Measurements from ENCODE around the gene CASP9.

DNA sequence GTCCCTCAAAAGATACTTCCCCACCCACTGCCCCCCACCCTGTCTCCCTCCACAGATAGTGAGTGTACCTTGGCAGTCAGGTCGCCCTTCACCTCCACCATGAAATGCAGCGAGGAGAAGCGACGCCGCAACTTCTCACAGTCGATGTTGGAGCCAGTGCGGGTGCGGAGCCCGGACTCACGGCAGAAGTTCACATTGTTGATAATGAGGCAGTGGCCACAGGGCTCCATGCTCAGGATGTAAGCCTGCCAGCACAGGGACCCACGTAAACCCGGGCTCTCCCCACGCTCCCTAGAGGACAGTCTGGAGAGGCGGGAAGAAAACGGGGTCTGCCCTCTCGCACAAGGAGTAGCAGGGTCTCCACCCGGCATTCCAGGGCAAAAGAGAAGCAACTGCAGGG lies 17.2 kb downstream of the CASP9 start:
- TF ChIP-seq, protein P1, sequence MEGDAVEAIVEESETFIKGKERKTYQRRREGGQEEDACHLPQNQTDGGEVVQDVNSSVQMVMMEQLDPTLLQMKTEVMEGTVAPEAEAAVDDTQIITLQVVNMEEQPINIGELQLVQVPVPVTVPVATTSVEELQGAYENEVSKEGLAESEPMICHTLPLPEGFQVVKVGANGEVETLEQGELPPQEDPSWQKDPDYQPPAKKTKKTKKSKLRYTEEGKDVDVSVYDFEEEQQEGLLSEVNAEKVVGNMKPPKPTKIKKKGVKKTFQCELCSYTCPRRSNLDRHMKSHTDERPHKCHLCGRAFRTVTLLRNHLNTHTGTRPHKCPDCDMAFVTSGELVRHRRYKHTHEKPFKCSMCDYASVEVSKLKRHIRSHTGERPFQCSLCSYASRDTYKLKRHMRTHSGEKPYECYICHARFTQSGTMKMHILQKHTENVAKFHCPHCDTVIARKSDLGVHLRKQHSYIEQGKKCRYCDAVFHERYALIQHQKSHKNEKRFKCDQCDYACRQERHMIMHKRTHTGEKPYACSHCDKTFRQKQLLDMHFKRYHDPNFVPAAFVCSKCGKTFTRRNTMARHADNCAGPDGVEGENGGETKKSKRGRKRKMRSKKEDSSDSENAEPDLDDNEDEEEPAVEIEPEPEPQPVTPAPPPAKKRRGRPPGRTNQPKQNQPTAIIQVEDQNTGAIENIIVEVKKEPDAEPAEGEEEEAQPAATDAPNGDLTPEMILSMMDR (IDR thresholded peaks at IDR 0.05), result no peak
- no peak for TF ChIP-seq POLR2A (IDR thresholded peaks at IDR 0.05)

Data from lower leg skin (tissue), 3 donors.